ENCODE measurements around the gene C11orf98. TPM values are rescaled to one million over a fixed set of nuclear protein-coding genes. Genes with fewer than 3 reads are reported as not detected.
A peak's percentile ranks its signal among the peaks of the same experiment; 100 is the strongest.

C11orf98 gene
- total RNA-seq (2016; rRNA removed; fragmentation: Illumina TruSeq; extraction: Trizol) = 91.8 and 109 TPM in 2 replicates
- 79.2 and 81.2 TPM in 2 replicates for total RNA-seq (2016; cell fraction: cytosol; rRNA removed; fragmentation: Illumina TruSeq; extraction: Trizol; ENCODE audit: low read depth)
- 91.1 and 109 TPM in 2 replicates for total RNA-seq (2016; cell fraction: insoluble cytoplasmic fraction; rRNA removed; fragmentation: Illumina TruSeq; extraction: Trizol)
- 66.8 and 76.4 TPM in 2 replicates for total RNA-seq (2016; cell fraction: membrane; rRNA removed; fragmentation: Illumina TruSeq; extraction: Trizol)
- total RNA-seq (2016; cell fraction: nucleus; rRNA removed; fragmentation: Illumina TruSeq; extraction: Trizol) = 45.9 TPM in 2 replicates
- 30.4 and 40.9 TPM in 2 replicates for polyA plus RNA-seq (2011; rRNA removed)
- polyA plus RNA-seq (2011; cell fraction: cytosol; rRNA removed) = 41.3 and 44.4 TPM in 2 replicates
- 23.7 and 24.0 TPM in 2 replicates for polyA plus RNA-seq (2011; cell fraction: nucleus; rRNA removed)
- 45.7 and 50.5 TPM in 2 replicates for polyA plus RNA-seq (2012)
- polyA plus RNA-seq (2016; cell fraction: cytosol; fragmentation: Illumina TruSeq; extraction: Trizol; ENCODE audit: low read depth) = 117 TPM in 2 replicates
- polyA plus RNA-seq (2016; cell fraction: insoluble cytoplasmic fraction; fragmentation: Illumina TruSeq; extraction: Trizol; ENCODE audit: low read depth) = 161 and 169 TPM in 2 replicates
- polyA plus RNA-seq (2016; cell fraction: membrane; fragmentation: Illumina TruSeq; extraction: Trizol; ENCODE audit: low read depth) = 83.4 and 92.9 TPM in 2 replicates
- 117 and 119 TPM in 2 replicates for polyA plus RNA-seq (2016; cell fraction: nucleus; fragmentation: Illumina TruSeq; extraction: Trizol; ENCODE audit: insufficient read depth, low read depth)
- polyA minus RNA-seq (2011; rRNA and poly(A)+ RNA removed; ENCODE audit: low replicate concordance) = 3.7 and 10.5 TPM in 2 replicates
- polyA minus RNA-seq (2011; cell fraction: cytosol; rRNA and poly(A)+ RNA removed) = 3.7 and 7.3 TPM in 2 replicates
- polyA minus RNA-seq (2011; cell fraction: nucleus; rRNA and poly(A)+ RNA removed) = 2.6 and 10.4 TPM in 2 replicates
- Bru-seq, nascent RNA = percentile 76 among the genes with signal in this experiment
- BruChase-seq, experiment 1, labeled RNA remaining after a 6-hour chase = percentile 84 among the genes with signal in this experiment
- percentile 81 among the genes with signal in this experiment for BruChase-seq, experiment 2, labeled RNA remaining after a 2-hour chase
- long read RNA-seq, experiment 1, transcript C11orf98-203 (3 exons, 774 nt) = minor isoform, 11 of 95 reads
- long read RNA-seq, experiment 1, transcript C11orf98-201 (4 exons, 654 nt) = major isoform, 84 of 95 reads
- long read RNA-seq, experiment 1, partial matches to known transcripts = 0 of 95 reads
- long read RNA-seq, experiment 1, other reads (novel, unspliced or antisense) = 0 of 95 reads
- long read RNA-seq, experiment 2, transcript C11orf98-203 (3 exons, 774 nt) = minor isoform, 46 of 116 reads
- long read RNA-seq, experiment 2, transcript C11orf98-201 (4 exons, 654 nt) = major isoform, 67 of 116 reads
- long read RNA-seq, experiment 2, partial matches to known transcripts = 0 of 116 reads
- long read RNA-seq, experiment 2, other reads (novel, unspliced or antisense) = 3 of 116 reads

GRCh38 chr11:62665075-62665598 lies at the start of gene C11orf98, which contains the start of gene CSKMT:
TSS of gene C11orf98 (minus strand) at chr11:62665210. CDS start at chr11:62665169, 41 bp downstream.
TSS of gene CSKMT (plus strand) at chr11:62665312. CDS start at chr11:62665880, 568 bp downstream.
- POLR2A ChIA-PET = interaction anchor here (0.7 to 4.5 kb wide), 42 partner anchors 10 to 272 kb away, joined by 3 to 186 read pairs (median 8); partner anchors contain the start of genes AHNAK, B3GAT3, BSCL2 and EEF1G
- FAIRE-seq (no peak), DNase-seq (ENCODE audit: low spot score) (peak; percentile 85), ATAC-seq (peak; percentile 86)
- Histone ChIP-seq H3K27me3 (ENCODE audit: control insufficient read depth in 1 of 2, insufficient read depth in 2 of 2, low read length in 2 of 2) (no peaks in the 10 kb centered on the region; a peak in 1 of 5 replicates), H3K4me2 (ENCODE audit: low read depth, low read length) (peak within 1 kb of the TSS; percentile 85), H4K20me1 (ENCODE audit: insufficient read depth, low read length) (no peaks in the 10 kb centered on the region; the same call in none of the 2 replicates), H3K27ac (ENCODE audit: extremely low read length, insufficient read depth, low read length) (peak within 1 kb of the TSS; percentile 84), H3K79me2 (ENCODE audit: insufficient read depth, low read length) (peaks cover 35% of the 10 kb centered on the region), H3K9me3 (ENCODE audit: low read length) (no peaks in the 10 kb centered on the region), H2AFZ (ENCODE audit: low read length) (no peak within 1 kb of the TSS), H3K4me3 (replicated peaks in 1 of 3; ENCODE audit: insufficient read depth in 1 of 3, low read depth in 2 of 3, low read length in 3 of 3) (peak within 1 kb of the TSS; percentile 69 to 97 (median 91)), H3K9ac (ENCODE audit: insufficient read depth, low read depth, low read length) (peak within 1 kb of the TSS; percentile 91), H3K4me1 (ENCODE audit: insufficient read depth, low read length) (peaks cover 47% of the 10 kb centered on the region), H3K36me3 (replicated peaks in 1 of 2; ENCODE audit: control insufficient read depth in 1 of 2, insufficient read depth in 2 of 2, low read length in 2 of 2) (peaks cover 0 to 15% of the 10 kb centered on the region in 2 experiments; a peak in 2 of 5 replicates)
- in situ Hi-C loops (cut with HindIII; ENCODE audit: extremely low pct_ligation_motif_present, low pct_unique_long_range_greater_than_20kb) = no loop called here
- WGBS (ENCODE audit: low lambda C conversion rate) = 2% methylated on average over 36 of the region's 47 CpGs
- intact Hi-C loops (cut with micrococcal nuclease; ENCODE audit: unreplicated experiment) = no loop called here
- TSS peak; percentile 91 for BruUV-seq (replicated peaks)
- CTCF ChIA-PET (ENCODE audit: low intra/inter-chr PET ratio, low total read pairs) = no interaction called here
- TF ChIP-seq ZBTB42 (CRISPR knock-in tag; IDR thresholded peaks at IDR 0.05) = peak; percentile 76; the same call in 1 of the 2 replicates
- 0 out of 2 replicates have a peak, but pooled peaks have one; percentile 63 for TF ChIP-seq NCOA5 (CRISPR knock-in tag; IDR thresholded peaks at IDR 0.05)
- 0 out of 2 replicates have a peak, but pooled peaks have one; percentile 36 for TF ChIP-seq REL (CRISPR knock-in tag; conservative IDR thresholded peaks at IDR 0.05)
- TF ChIP-seq HDAC6 (IDR thresholded peaks at IDR 0.05; ENCODE audit: low read depth, low read length) = no peak
- TF ChIP-seq ZNF720 (CRISPR knock-in tag; IDR thresholded peaks at IDR 0.05) = no peak
- no peak for TF ChIP-seq ONECUT2 (CRISPR knock-in tag; IDR thresholded peaks at IDR 0.05)
- 0 out of 2 replicates have a peak, but pooled peaks have one; percentile 22 for TF ChIP-seq ZNF503 (CRISPR knock-in tag; IDR thresholded peaks at IDR 0.05)
- peak; percentile 98 for TF ChIP-seq KDM2A (CRISPR knock-in tag; IDR thresholded peaks at IDR 0.05; ENCODE audit: borderline replicate concordance, low read depth)
- TF ChIP-seq PAXIP1 (CRISPR knock-in tag; conservative IDR thresholded peaks at IDR 0.05) = 0 out of 2 replicates have a peak, but pooled peaks have one; percentile 21
- TF ChIP-seq ZNF20 (CRISPR knock-in tag; IDR thresholded peaks at IDR 0.05) = peak; percentile 77; the same call in 1 of the 2 replicates
- peak; percentile 81; the same call in 1 of the 2 replicates for TF ChIP-seq NAIF1 (CRISPR knock-in tag; IDR thresholded peaks at IDR 0.05; ENCODE audit: borderline replicate concordance)
- no peak for TF ChIP-seq BHLHE40 (IDR thresholded peaks at IDR 0.05; ENCODE audit: low read length)
- TF ChIP-seq HMG20B (CRISPR knock-in tag; conservative IDR thresholded peaks at IDR 0.05) = no peak

Data from HepG2 (cell line).